IMR-90 (cell line): Measurements from ENCODE around the gene TMEM247. TPM values are rescaled to one million over a fixed set of nuclear protein-coding genes. Genes with fewer than 3 reads are reported as not detected.

Experiments
- ATAC-seq: fragments of 200-7000 bp; cut with Tn5 transposase; 2 replicates; pipeline ENCODE4 v1.9.1; 2020; ENCODE audit warnings: low read depth, mild to moderate bottlenecking, moderate library complexity
- BruUV-seq: library from RNA; stranded (reverse); fragments of 400-500 nt; replicated peaks from 2 replicates; lab custom pipeline; 2021; lab: Mats Ljungman, UMichigan
- CTCF ChIA-PET: fragments of 300-600 bp; formaldehyde crosslinking; extraction: SDS; loops from one replicate; lab custom pipeline; 2021; ENCODE audit warnings: antibody characterized with exemption; lab: Yijun Ruan, JAX
- POLR2A ChIA-PET: fragments of 300-600 bp; sonication (Branson Sonifier 250); formaldehyde crosslinking; loops from one replicate; lab custom pipeline; 2022; ENCODE audit warnings: antibody characterized with exemption; ENCODE audit not compliant: unreplicated experiment; lab: Charles Lee
- DNase-seq: peaks from one replicate; pipeline ENCODE4 v3.0.0; 2013
- H2AFZ ChIP-seq: replicated peaks from 2 replicates; pipeline ENCODE3; 2013; ENCODE audit warnings: low read length, mild to moderate bottlenecking; ENCODE audit not compliant: poor library complexity
- H2AK5ac ChIP-seq: 2 replicates; pipeline ENCODE4 v1.6.1; 2013; ENCODE audit warnings: low read depth, low read length, inconsistent platforms
- H2AK9ac ChIP-seq: replicated peaks from 2 replicates; pipeline ENCODE3; 2013; ENCODE audit warnings: mild to moderate bottlenecking, low read depth, low read length, moderate library complexity; ENCODE audit not compliant: poor library complexity
- H2BK120ac ChIP-seq: 2 replicates; pipeline ENCODE4 v1.6.1; 2013; ENCODE audit warnings: low read depth, low read length, inconsistent platforms
- H2BK15ac ChIP-seq: 3 replicates; pipeline ENCODE4 v1.6.1; 2013; ENCODE audit warnings: low read depth, low read length, inconsistent platforms
- H2BK20ac ChIP-seq: 2 replicates; pipeline ENCODE4 v1.6.1; 2013; ENCODE audit warnings: low read depth, mild to moderate bottlenecking, inconsistent platforms, low read length, moderate library complexity
- H2BK5ac ChIP-seq: 2 replicates; pipeline ENCODE4 v1.6.1; 2013; ENCODE audit warnings: mild to moderate bottlenecking, low read depth, low read length, inconsistent platforms; ENCODE audit not compliant: poor library complexity, severe bottlenecking
- H3K14ac ChIP-seq: replicated peaks from 2 replicates; pipeline ENCODE4 v1.6.1; 2013; ENCODE audit warnings: low read depth, low read length, inconsistent platforms
- H3K18ac ChIP-seq: 2 replicates; pipeline ENCODE4 v1.6.1; 2013; ENCODE audit warnings: low read depth, low read length, control low read depth
- H3K23ac ChIP-seq: 2 replicates; pipeline ENCODE4 v1.6.1; 2013; ENCODE audit warnings: low read depth, low read length, inconsistent platforms
- H3K27ac ChIP-seq: 2 replicates; pipeline ENCODE4 v1.5.1; 2013; ENCODE audit warnings: mild to moderate bottlenecking, control low read depth, low read length; ENCODE audit not compliant: insufficient read depth
- H3K27me3 ChIP-seq: 2 replicates; pipeline ENCODE4 v1.6.1; 2013; ENCODE audit warnings: low read length; ENCODE audit not compliant: control insufficient read depth, insufficient read depth
- H3K36me3 ChIP-seq: 2 replicates; pipeline ENCODE4 v1.6.1; 2013; ENCODE audit warnings: low read length, mixed read lengths; ENCODE audit not compliant: control insufficient read depth, insufficient read depth
- H3K4ac ChIP-seq: 2 replicates; pipeline ENCODE4 v1.6.1; 2013; ENCODE audit warnings: low read depth, low read length, inconsistent platforms
- H3K4me1 ChIP-seq: 2 replicates; pipeline ENCODE4 v1.6.1; 2013; ENCODE audit warnings: low read length, mixed read lengths; ENCODE audit not compliant: control insufficient read depth, insufficient read depth
- H3K4me2 ChIP-seq: 2 replicates; pipeline ENCODE4 v1.6.1; 2013; ENCODE audit warnings: low read depth, mild to moderate bottlenecking, control low read depth, low read length, moderate library complexity
- H3K4me3 ChIP-seq: 2 replicates; pipeline ENCODE4 v1.5.1; 2013; ENCODE audit warnings: low read depth, mild to moderate bottlenecking, control low read depth, low read length, moderate library complexity; ENCODE audit not compliant: insufficient read depth
- H3K56ac ChIP-seq: 2 replicates; pipeline ENCODE4 v1.6.1; 2013; ENCODE audit warnings: low read length, inconsistent platforms; ENCODE audit not compliant: insufficient read depth; ENCODE audit errors: extremely low read depth
- H3K79me1 ChIP-seq, 2 experiments: 2 replicates each; pipeline ENCODE4 v1.6.1; 2013; ENCODE audit warnings: low read length in 2 of 2, inconsistent platforms in 1 of 2, low read depth in 1 of 2
- H3K9ac ChIP-seq: 2 replicates; pipeline ENCODE4 v1.6.1; 2013; ENCODE audit warnings: low read depth, low read length, control low read depth
- H3K9me1 ChIP-seq: 2 replicates; pipeline ENCODE4 v1.6.1; 2013; ENCODE audit warnings: low read length, inconsistent platforms; ENCODE audit not compliant: insufficient read depth
- H3K9me3 ChIP-seq: 2 replicates; pipeline ENCODE4 v1.6.1; 2013; ENCODE audit warnings: low read length; ENCODE audit not compliant: control insufficient read depth, insufficient read depth
- H4K20me1 ChIP-seq: 2 replicates; pipeline ENCODE4 v1.6.1; 2013; ENCODE audit warnings: low read length, inconsistent platforms; ENCODE audit not compliant: insufficient read depth
- H4K5ac ChIP-seq: 2 replicates; pipeline ENCODE4 v1.6.1; 2013; ENCODE audit warnings: mild to moderate bottlenecking, low read depth, low read length, control low read depth
- H4K8ac ChIP-seq, 2 experiments: 2 replicates each; pipeline ENCODE4 v1.6.1; 2013; ENCODE audit warnings: low read depth in 2 of 2, low read length in 2 of 2, control low read depth in 1 of 2, inconsistent platforms in 1 of 2
- H4K91ac ChIP-seq: 2 replicates; pipeline ENCODE4 v1.6.1; 2013; ENCODE audit warnings: low read depth, low read length, inconsistent platforms; ENCODE audit not compliant: insufficient read depth
- BHLHE40 ChIP-seq: fragments of 150-350 bp; IDR thresholded peaks from 2 replicates; pipeline ENCODE4 v1.6.1; 2016; ENCODE audit warnings: mild to moderate bottlenecking, low read depth, low read length
- CEBPB ChIP-seq: IDR thresholded peaks from 2 replicates; pipeline ENCODE4 v1.6.1; 2012; ENCODE audit warnings: low read depth, low read length, improper control_type of control experiment
- CHD1 ChIP-seq: IDR thresholded peaks from 2 replicates; pipeline ENCODE4 v1.6.1; 2012; ENCODE audit warnings: low read depth, low read length, improper control_type of control experiment
- POLR2A ChIP-seq: IDR thresholded peaks from 2 replicates; pipeline ENCODE4 v1.6.1; 2012; ENCODE audit warnings: mild to moderate bottlenecking, low read depth, low read length
- RAD21 ChIP-seq: IDR thresholded peaks from 2 replicates; pipeline ENCODE4 v1.6.1; 2012; ENCODE audit warnings: low read length, improper control_type of control experiment
- RCOR1 ChIP-seq: IDR thresholded peaks from 2 replicates; pipeline ENCODE4 v1.6.1; 2012; ENCODE audit warnings: mild to moderate bottlenecking, low read length, improper control_type of control experiment; ENCODE audit not compliant: insufficient replicate concordance
- RFX5 ChIP-seq: IDR thresholded peaks from 2 replicates; pipeline ENCODE4 v1.8.0; 2012; ENCODE audit warnings: low read depth, mild to moderate bottlenecking, low read length, moderate library complexity
- whole genome bisulfite sequencing, 2 experiments: methylation state at CpG; one replicate each; pipeline versions ENCODE4 v1.1.5 to v1.1.7; 2013; ENCODE audit warnings: missing lambda C conversion rate in 2 of 2; ENCODE audit not compliant: insufficient read length in 1 of 2; ENCODE audit errors: extremely low coverage in 2 of 2; 5-methylcytosine and 5-hydroxymethylcytosine counted together
- dilution Hi-C: fragments of 300-500 bp; cut with HindIII; formaldehyde crosslinking; loops from one replicate; pipeline ENCODE4 v1.14.3; 2018; ENCODE audit warnings: low sequenced_read_pairs; ENCODE audit not compliant: unreplicated experiment
- in situ Hi-C: fragments of 300-500 bp; cut with MboI; formaldehyde crosslinking; loops from 3 replicates; pipeline ENCODE4 v1.14.3; 2019; ENCODE audit warnings: low sequenced_read_pairs, inconsistent platforms, mixed read lengths
- intact Hi-C: fragments of 100-400 bp; cut with micrococcal nuclease; formaldehyde crosslinking; loops from 2 replicates; pipeline ENCODE4 v1.10.0; 2022
- polyA plus RNA-seq, 3 experiments: library from polyadenylated mRNA; depleted of rRNA; stranded (reverse); fragments of >200 nt; gene quantifications; 2 replicates each; pipeline ENCODE4 v1.2.3, GENCODE V29; 2012; ENCODE audit warnings: low replicate concordance in 1 of 3
- total RNA-seq: library from RNA; depleted of rRNA; stranded (reverse); fragments of >200 nt; gene quantifications from 2 replicates; pipeline ENCODE4 v1.2.3, GENCODE V29; 2012
- TF ChIP-seq, protein P1 (sequence below): fragments of 150-350 bp; IDR thresholded peaks from 2 replicates; pipeline ENCODE4 v1.6.1; 2017; ENCODE audit warnings: mild to moderate bottlenecking, antibody characterized with exemption, low read length, low read depth
- TF ChIP-seq, protein P2 (sequence below): conservative IDR thresholded peaks from 2 replicates; pipeline ENCODE4 v1.5.1; 2012; ENCODE audit warnings: mild to moderate bottlenecking, low read depth, low read length, improper control_type of control experiment

The TMEM247 gene
- total and polyA plus RNA-seq, 2 of the 4 experiments (the other 2 are of a cell fraction) = not detected

DNA sequence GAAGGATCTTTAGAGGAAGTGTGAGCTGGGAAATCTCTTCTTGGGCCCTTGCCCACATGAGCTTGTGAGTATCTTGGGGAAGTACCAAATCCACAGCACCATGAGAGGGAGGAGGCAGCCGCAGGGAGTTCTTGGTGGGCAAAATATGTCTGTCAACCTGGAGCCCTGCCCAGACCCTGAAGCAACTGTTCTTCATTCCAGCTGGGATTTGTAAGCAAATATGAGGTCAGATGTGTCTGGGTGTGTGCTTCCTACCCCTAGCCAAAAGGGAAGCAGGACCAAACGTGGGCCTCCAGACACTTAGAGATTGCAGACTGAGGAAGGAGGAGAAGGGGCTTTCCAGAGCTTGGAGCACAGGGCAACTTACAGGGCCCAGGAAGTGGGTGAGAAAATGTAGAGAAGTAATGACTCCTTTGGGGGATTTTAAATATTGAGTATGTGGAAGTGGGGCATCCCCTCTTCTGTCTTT, 41.9 kb downstream of the TMEM247 start:
- H4K20me1 ChIP-seq = no peaks in the 10 kb centered on the region
- no peak overlapping the region for H3K27ac ChIP-seq
- H3K4me2 ChIP-seq = no peak overlapping the region
- no peak overlapping the region for H3K14ac ChIP-seq
- peaks cover 1% of the 10 kb centered on the region for H3K9me3 ChIP-seq
- H3K27me3 ChIP-seq = no peaks in the 10 kb centered on the region
- H2AK9ac ChIP-seq = peak overlapping the region; percentile 52
- ChIA-PET POLR2A (no interaction called here), CTCF (interaction anchor here (0.6 kb wide), 1 partner anchor 335 kb away, joined by 4 read pairs; no protein-coding TSS in a partner anchor)
- H2AK5ac ChIP-seq = no peak overlapping the region
- ATAC-seq = peak; percentile 84
- dilution Hi-C loops (no loop called here), in situ Hi-C loops (no loop called here), intact Hi-C loops (no loop called here)
- peaks cover 2% of the 10 kb centered on the region; the same call in 1 of the 2 replicates for H3K4me1 ChIP-seq
- no peak overlapping the region for H3K18ac ChIP-seq
- no peak overlapping the region for H2BK5ac ChIP-seq
- no peak overlapping the region for H3K4me3 ChIP-seq
- no peak overlapping the region for H3K56ac ChIP-seq
- H4K91ac ChIP-seq = no peak overlapping the region
- no peaks in the 10 kb centered on the region for H3K36me3 ChIP-seq
- H2BK120ac ChIP-seq = peak overlapping the region; percentile 10; the same call in 1 of the 2 replicates
- BruUV-seq = no TSS peak
- no peak overlapping the region for H3K9ac ChIP-seq
- H3K9me1 ChIP-seq = 0 out of 2 replicates have a peak, but pooled peaks cover 5% of the 10 kb centered on the region
- H3K79me1 ChIP-seq = no peaks in the 10 kb centered on the region
- H3K23ac ChIP-seq = no peak overlapping the region
- H4K5ac ChIP-seq = no peak overlapping the region
- peak; percentile 84 for DNase-seq
- WGBS, 2 experiments = 0% methylated on average over 1 of the region's 2 CpGs; no CpG with 5 or more reads in 1 of the 2 experiments
- H4K8ac ChIP-seq = no peak overlapping the region; a peak in 1 of 4 replicates
- H2AFZ ChIP-seq = peak overlapping the region; percentile 61
- TF ChIP-seq, protein P1, sequence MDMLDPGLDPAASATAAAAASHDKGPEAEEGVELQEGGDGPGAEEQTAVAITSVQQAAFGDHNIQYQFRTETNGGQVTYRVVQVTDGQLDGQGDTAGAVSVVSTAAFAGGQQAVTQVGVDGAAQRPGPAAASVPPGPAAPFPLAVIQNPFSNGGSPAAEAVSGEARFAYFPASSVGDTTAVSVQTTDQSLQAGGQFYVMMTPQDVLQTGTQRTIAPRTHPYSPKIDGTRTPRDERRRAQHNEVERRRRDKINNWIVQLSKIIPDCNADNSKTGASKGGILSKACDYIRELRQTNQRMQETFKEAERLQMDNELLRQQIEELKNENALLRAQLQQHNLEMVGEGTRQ = no peak
- peak; percentile 32; the same call in 1 of the 2 replicates for TF ChIP-seq CEBPB
- TF ChIP-seq CHD1 = no peak
- TF ChIP-seq POLR2A = no peak
- TF ChIP-seq, protein P2, sequence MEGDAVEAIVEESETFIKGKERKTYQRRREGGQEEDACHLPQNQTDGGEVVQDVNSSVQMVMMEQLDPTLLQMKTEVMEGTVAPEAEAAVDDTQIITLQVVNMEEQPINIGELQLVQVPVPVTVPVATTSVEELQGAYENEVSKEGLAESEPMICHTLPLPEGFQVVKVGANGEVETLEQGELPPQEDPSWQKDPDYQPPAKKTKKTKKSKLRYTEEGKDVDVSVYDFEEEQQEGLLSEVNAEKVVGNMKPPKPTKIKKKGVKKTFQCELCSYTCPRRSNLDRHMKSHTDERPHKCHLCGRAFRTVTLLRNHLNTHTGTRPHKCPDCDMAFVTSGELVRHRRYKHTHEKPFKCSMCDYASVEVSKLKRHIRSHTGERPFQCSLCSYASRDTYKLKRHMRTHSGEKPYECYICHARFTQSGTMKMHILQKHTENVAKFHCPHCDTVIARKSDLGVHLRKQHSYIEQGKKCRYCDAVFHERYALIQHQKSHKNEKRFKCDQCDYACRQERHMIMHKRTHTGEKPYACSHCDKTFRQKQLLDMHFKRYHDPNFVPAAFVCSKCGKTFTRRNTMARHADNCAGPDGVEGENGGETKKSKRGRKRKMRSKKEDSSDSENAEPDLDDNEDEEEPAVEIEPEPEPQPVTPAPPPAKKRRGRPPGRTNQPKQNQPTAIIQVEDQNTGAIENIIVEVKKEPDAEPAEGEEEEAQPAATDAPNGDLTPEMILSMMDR = no peak
- no peak for TF ChIP-seq RAD21
- TF ChIP-seq RFX5 = no peak
- TF ChIP-seq RCOR1 = no peak
- TF ChIP-seq BHLHE40 = no peak
- no peak overlapping the region for H2BK20ac ChIP-seq
- 0 out of 2 replicates have a peak overlapping the region, but pooled peaks have one; percentile 10 for H3K4ac ChIP-seq
- H2BK15ac ChIP-seq = no peak overlapping the region; the same call in 2 of the 3 replicates
